ENCODE results near the gene BRICD5.

DNA sequence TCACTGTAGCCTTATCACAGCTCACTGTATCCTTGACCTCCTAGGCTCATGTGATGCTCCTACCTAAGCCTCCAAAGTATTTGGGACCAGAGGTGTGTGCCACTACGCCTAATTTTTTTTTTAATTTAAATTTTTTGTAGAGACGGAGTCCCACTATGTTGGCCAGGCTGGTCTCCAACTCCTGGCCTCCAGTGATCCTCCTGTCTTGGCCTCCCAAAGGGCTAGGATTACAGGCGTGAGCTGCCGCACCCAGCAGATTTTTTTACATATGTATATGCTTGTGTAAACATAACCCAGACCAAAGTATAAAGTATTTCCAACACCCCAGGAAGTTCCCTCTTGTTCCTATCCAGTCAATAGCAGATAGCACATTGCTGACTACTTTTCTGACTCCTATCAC, 5.7 kb upstream of the BRICD5 start:
- TF ChIP-seq, protein P1, sequence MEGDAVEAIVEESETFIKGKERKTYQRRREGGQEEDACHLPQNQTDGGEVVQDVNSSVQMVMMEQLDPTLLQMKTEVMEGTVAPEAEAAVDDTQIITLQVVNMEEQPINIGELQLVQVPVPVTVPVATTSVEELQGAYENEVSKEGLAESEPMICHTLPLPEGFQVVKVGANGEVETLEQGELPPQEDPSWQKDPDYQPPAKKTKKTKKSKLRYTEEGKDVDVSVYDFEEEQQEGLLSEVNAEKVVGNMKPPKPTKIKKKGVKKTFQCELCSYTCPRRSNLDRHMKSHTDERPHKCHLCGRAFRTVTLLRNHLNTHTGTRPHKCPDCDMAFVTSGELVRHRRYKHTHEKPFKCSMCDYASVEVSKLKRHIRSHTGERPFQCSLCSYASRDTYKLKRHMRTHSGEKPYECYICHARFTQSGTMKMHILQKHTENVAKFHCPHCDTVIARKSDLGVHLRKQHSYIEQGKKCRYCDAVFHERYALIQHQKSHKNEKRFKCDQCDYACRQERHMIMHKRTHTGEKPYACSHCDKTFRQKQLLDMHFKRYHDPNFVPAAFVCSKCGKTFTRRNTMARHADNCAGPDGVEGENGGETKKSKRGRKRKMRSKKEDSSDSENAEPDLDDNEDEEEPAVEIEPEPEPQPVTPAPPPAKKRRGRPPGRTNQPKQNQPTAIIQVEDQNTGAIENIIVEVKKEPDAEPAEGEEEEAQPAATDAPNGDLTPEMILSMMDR (IDR thresholded peaks at IDR 0.05; ENCODE audit: borderline replicate concordance, extremely low read depth, low read length, poor library complexity, severe bottlenecking) = no peak
- TF ChIP-seq EZH2 (IDR thresholded peaks at IDR 0.05; ENCODE audit: borderline replicate concordance, low read depth, low read length, severe bottlenecking) = no peak
